ENCODE measurements around the gene IRS2. TPM values are rescaled to one million over a fixed set of nuclear protein-coding genes. Genes with fewer than 3 reads are reported as not detected.

The IRS2 gene
- total and polyA plus RNA-seq, 2 of the 8 experiments (the other 6 are each of a cell fraction or from before 2014, with no cell fraction given): 2.6 to 17.0 TPM

- Histone ChIP-seq H4K91ac (replicated peaks; ENCODE audit: insufficient read length, low read length) (no peak overlapping the region), H3K23ac (ENCODE audit: insufficient read length) (no peak overlapping the region), H3K23me2 (ENCODE audit: low read depth, low read length) (peaks cover 16% of the 10 kb centered on the region), H3K4me3 (ENCODE audit: extremely low read depth in 1 of 4, insufficient read depth in 2 of 4, low read depth in 3 of 4, low read length in 4 of 4) (peak overlapping the region; percentile 64 to 88 (median 70)), H2BK15ac (ENCODE audit: low read length) (no peak overlapping the region), H3K27me3 (replicated peaks in 1 of 4; ENCODE audit: control insufficient read depth in 3 of 4, extremely low read depth in 1 of 4, insufficient read depth in 3 of 4, low read length in 3 of 4) (no peaks in the 10 kb centered on the region; a peak in 2 of 7 replicates), H3K18ac (ENCODE audit: extremely low read depth, low read length) (peak overlapping the region; percentile 51; the same call in 1 of the 2 replicates), H4K5ac (ENCODE audit: insufficient read length, low read depth, low read length) (no peak overlapping the region), H3K4me2 (ENCODE audit: insufficient read depth in 1 of 2, low read depth in 2 of 2, low read length in 2 of 2) (peak overlapping the region; percentile 84 to 92), H3K9ac (replicated peaks in 1 of 4; ENCODE audit: extremely low read depth in 1 of 4, low read depth in 3 of 4, low read length in 3 of 4) (peak overlapping the region; percentile 60 to 80 (median 76)), H3K4me1 (replicated peaks in 1 of 4; ENCODE audit: control insufficient read depth in 3 of 4, insufficient read depth in 4 of 4, low read length in 3 of 4) (peaks cover 0 to 22% (median 6%) of the 10 kb centered on the region in 4 experiments; a peak in 6 of 7 replicates), H2BK20ac (ENCODE audit: low read length) (no peak overlapping the region), H4K20me1 (replicated peaks in 1 of 2; ENCODE audit: control insufficient read depth in 1 of 2, insufficient read depth in 2 of 2, low read length in 2 of 2) (peaks cover 10 to 20% of the 10 kb centered on the region in 2 experiments), H3K79me2 (ENCODE audit: control insufficient read depth in 1 of 2, insufficient read depth in 2 of 2, low read length in 2 of 2) (peaks cover 7 to 23% of the 10 kb centered on the region in 2 experiments), H2BK12ac (ENCODE audit: low read depth, low read length) (0 out of 2 replicates have a peak overlapping the region, but pooled peaks have one; percentile 43), H3K4ac (replicated peaks; ENCODE audit: insufficient read length, low read depth, low read length) (no peak overlapping the region), H3K56ac (replicated peaks; ENCODE audit: insufficient read length, low read depth, low read length) (peak overlapping the region; percentile 12), H3K79me1 (ENCODE audit: low read depth, low read length) (peaks cover 4% of the 10 kb centered on the region), H2BK5ac (ENCODE audit: low read depth, low read length) (no peak overlapping the region), H4K8ac (ENCODE audit: extremely low read depth, insufficient read depth, low read length) (peak overlapping the region; percentile 96), H3K36me3 (ENCODE audit: control insufficient read depth in 2 of 4, insufficient read depth in 4 of 4, low read length in 3 of 4) (peaks cover 0 to 22% (median 11%) of the 10 kb centered on the region in 4 experiments; a peak in 4 of 8 replicates), H2AFZ (ENCODE audit: low read length) (no peak overlapping the region), H2BK120ac (replicated peaks; ENCODE audit: low read depth, low read length) (no peak overlapping the region), H3K14ac (ENCODE audit: insufficient read length) (no peak overlapping the region), H2AK5ac (ENCODE audit: low read depth, low read length) (no peak overlapping the region), H3K27ac (ENCODE audit: low read depth, low read length) (no peak overlapping the region), H3K9me3 (ENCODE audit: insufficient read depth in 2 of 2, low read depth in 1 of 2, low read length in 1 of 2) (no peaks in the 10 kb centered on the region)
- FAIRE-seq (no peak), DNase-seq (ENCODE audit: low read depth in 1 of 2, low spot score in 2 of 2) (peak in 1 of 2 experiments; percentile 66)
- whole genome bisulfite sequencing, 2 experiments (ENCODE audit: extremely low coverage in 1 of 2, insufficient coverage in 1 of 2, insufficient read length in 1 of 2, insufficient replicate concordance in 2 of 2, low coverage in 1 of 2, low lambda C conversion rate in 2 of 2, missing lambda C conversion rate in 1 of 2): 4% methylated on average over 49 of the region's 98 CpGs; no CpG with 5 or more reads in 1 of the 2 experiments
- CTCF ChIA-PET (ENCODE audit: partially characterized antibody): interaction anchor here (0.8 to 2.1 kb wide), 10 partner anchors 9 to 329 kb away, joined by 3 to 9 read pairs (median 3); no protein-coding TSS in a partner anchor
- POLR2A ChIA-PET (ENCODE audit: partially characterized antibody): no interaction called here
- no peak for TF ChIP-seq ATF3 (IDR thresholded peaks at IDR 0.05; ENCODE audit: insufficient read depth, low read depth, low read length)
- 0 out of 4 replicates have a peak, but pooled peaks of 1 of the 2 experiments have one; percentile 31 for TF ChIP-seq SIN3A (conservative IDR thresholded peaks at IDR 0.05 in 1 of 2, IDR thresholded peaks at IDR 0.05 in 1 of 2; ENCODE audit: low read depth in 1 of 2, low read length in 2 of 2)
- TF ChIP-seq TAF7 (optimal IDR thresholded peaks at IDR 0.05; ENCODE audit: borderline replicate concordance, low read depth, low read length): no peak
- TF ChIP-seq CHD2 (IDR thresholded peaks at IDR 0.05; ENCODE audit: low read length): no peak
- peak; percentile 50; the same call in 1 of the 2 replicates for TF ChIP-seq RBBP5 (IDR thresholded peaks at IDR 0.05; ENCODE audit: borderline replicate concordance, low read depth, low read length)
- TF ChIP-seq E2F6 (IDR thresholded peaks at IDR 0.05): 0 out of 2 replicates have a peak, but pooled peaks have one; percentile 16
- no peak for TF ChIP-seq RAD21 (IDR thresholded peaks at IDR 0.05 in 1 of 2, conservative IDR thresholded peaks at IDR 0.05 in 1 of 2; ENCODE audit: low read depth in 2 of 2, low read length in 2 of 2)
Measured at GRCh38 chr13:109785141-109785891, 1.1 kb downstream of the IRS2 start.

All from H1 (cell line).